ENCODE measurements around the gene IFT74. TPM values are rescaled to one million over a fixed set of nuclear protein-coding genes. Genes with fewer than 3 reads are reported as not detected.

IFT74 gene
- total RNA-seq = 16.2 and 17.4 TPM in 2 replicates

GRCh38 chr9:26955921-26956859 is at the start of gene IFT74:
Gene IFT74, plus strand, starts transcription at chr9:26956412. Its CDS starts 5,556 bp downstream, at chr9:26961968.

GRCh38 chr9:26946753-26947727 is 9.2 kb upstream of the IFT74 start, which contains the start of gene PLAA:
Gene PLAA, minus strand, starts transcription at chr9:26947242. Its CDS starts 197 bp downstream, at chr9:26947045.

GRCh38 chr9:27005491-27005890 is 49.3 kb downstream of the IFT74 start, which contains the start of gene LRRC19:
Gene LRRC19, minus strand, starts transcription at chr9:27005672. Its CDS starts 5,978 bp downstream, at chr9:26999694.

GRCh38 chr9:27108981-27109541 is 152.8 kb downstream of the IFT74 start, which contains the start of gene TEK:
Gene TEK, plus strand, starts transcription at chr9:27109225. Its CDS starts 366 bp downstream, at chr9:27109591.

Other genes starting within 250 kb of the IFT74 start
- 13.6 and 14.1 TPM in 2 replicates for gene CAAP1, start 63.6 kb upstream of the IFT74 start, total RNA-seq
- gene PLAA, start 9.2 kb upstream of the IFT74 start, total RNA-seq = 32.1 and 36.5 TPM in 2 replicates
- not detected in 2 replicates for gene LRRC19, start 49.3 kb downstream of the IFT74 start, total RNA-seq
- gene TEK, start 152.8 kb downstream of the IFT74 start, total RNA-seq = 3.0 and 19.2 TPM in 2 replicates

Measured in smooth muscle cell of bladder (primary cell).